ENCODE measurements around the gene NPFF. TPM values are rescaled to one million over a fixed set of nuclear protein-coding genes. Genes with fewer than 3 reads are reported as not detected.

Gene NPFF
- total and polyA plus RNA-seq, 2 of the 13 experiments (the other 11 are each of a cell fraction or from before 2014, with no cell fraction given) = not detected

GRCh38 chr12:53482626-53483168 is 24.6 kb downstream of the NPFF start (continued):
- peak; percentile 17; the same call in 1 of the 2 replicates for TF ChIP-seq ZNF609 (CRISPR knock-in tag; IDR thresholded peaks at IDR 0.05; ENCODE audit: borderline replicate concordance)
- peak; percentile 100 for TF ChIP-seq AGO2 (optimal IDR thresholded peaks at IDR 0.05; ENCODE audit: low read depth, low read length)
- TF ChIP-seq RCOR2 (CRISPR knock-in tag; IDR thresholded peaks at IDR 0.05) = no peak
- 0 out of 2 replicates have a peak, but pooled peaks have one; percentile 5 for TF ChIP-seq IKZF5 (CRISPR knock-in tag; IDR thresholded peaks at IDR 0.05)
- TF ChIP-seq FIP1L1 (IDR thresholded peaks at IDR 0.05; ENCODE audit: borderline replicate concordance, insufficient read depth, low read depth, low read length) = 0 out of 2 replicates have a peak, but pooled peaks have one; percentile 46
- TF ChIP-seq IRX3 (CRISPR knock-in tag; IDR thresholded peaks at IDR 0.05; ENCODE audit: borderline replicate concordance, low read depth) = peak; percentile 20; the same call in 1 of the 2 replicates
- TF ChIP-seq ARNT2 (CRISPR knock-in tag; IDR thresholded peaks at IDR 0.05; ENCODE audit: low read depth) = 0 out of 2 replicates have a peak, but pooled peaks have one; percentile 45
- peak; percentile 92 for TF ChIP-seq RBM22 (optimal IDR thresholded peaks at IDR 0.05; ENCODE audit: low read length)
- TF ChIP-seq IRF9 (CRISPR knock-in tag; IDR thresholded peaks at IDR 0.05; ENCODE audit: borderline replicate concordance) = 0 out of 2 replicates have a peak, but pooled peaks have one; percentile 36
- peak; percentile 43 for TF ChIP-seq HNRNPK (IDR thresholded peaks at IDR 0.05; ENCODE audit: low read depth, low read length, poor library complexity, severe bottlenecking)
- TF ChIP-seq PAWR (CRISPR knock-in tag; IDR thresholded peaks at IDR 0.05; ENCODE audit: borderline replicate concordance) = no peak
- TF ChIP-seq ZFAT (CRISPR knock-in tag; conservative IDR thresholded peaks at IDR 0.05) = no peak
- TF ChIP-seq RFXAP (CRISPR knock-in tag; IDR thresholded peaks at IDR 0.05; ENCODE audit: borderline replicate concordance) = no peak
- 0 out of 2 replicates have a peak, but pooled peaks have one; percentile 24 for TF ChIP-seq ZNF343 (CRISPR knock-in tag; IDR thresholded peaks at IDR 0.05)
- no peak for TF ChIP-seq HNF1A (IDR thresholded peaks at IDR 0.05; ENCODE audit: low read depth)
- TF ChIP-seq HNF1A (CRISPR knock-in tag; IDR thresholded peaks at IDR 0.05; ENCODE audit: borderline replicate concordance) = 0 out of 2 replicates have a peak, but pooled peaks have one; percentile 20
- TF ChIP-seq ZNF431 (CRISPR knock-in tag; IDR thresholded peaks at IDR 0.05; ENCODE audit: borderline replicate concordance, low read depth) = no peak
